Myometrial cell (primary cell): Measurements from ENCODE around the gene RNU1-4. TPM values are rescaled to one million over a fixed set of nuclear protein-coding genes. Genes with fewer than 3 reads are reported as not detected.

Source experiments
- total RNA-seq: library from RNA; depleted of rRNA; stranded (reverse); fragments of >200 nt; gene quantifications from 2 replicates; pipeline ENCODE4 v1.2.3, GENCODE V29; 2015

The RNU1-4 gene
- not detected in 2 replicates for total RNA-seq

GRCh38 chr1:16740047-16740964 is at the start of gene RNU1-4:
TSS of gene RNU1-4 (plus strand) at chr1:16740516.

Other genes with a start within 250 kb of the RNU1-4 start
- not detected in 2 replicates for gene RNU1-1, start 226.2 kb upstream of the RNU1-4 start, total RNA-seq
- 8.6 and 19.3 TPM in 2 replicates for gene NBPF1, start 127.0 kb upstream of the RNU1-4 start, total RNA-seq
- gene RNU1-3, start 73.6 kb upstream of the RNU1-4 start, total RNA-seq = not detected in 2 replicates
- not detected in 2 replicates for gene RNU1-2, start 155.5 kb downstream of the RNU1-4 start, total RNA-seq
- 8.5 and 11.0 TPM in 2 replicates for gene CROCC, start 181.4 kb downstream of the RNU1-4 start, total RNA-seq
- gene MFAP2, start 240.1 kb downstream of the RNU1-4 start, total RNA-seq = 10.8 and 16.4 TPM in 2 replicates